ENCODE results near the gene PRDM16. TPM values are rescaled to one million over a fixed set of nuclear protein-coding genes. Genes with fewer than 3 reads are reported as not detected.

PRDM16 gene
- total and polyA plus RNA-seq, 2 of the 4 experiments (the other 2 are of a cell fraction), result 0.02 TPM; not detected in 1

- Histone ChIP-seq H3K23ac (ENCODE audit: low read depth, low read length) (no peak overlapping the region), H3K27ac (ENCODE audit: insufficient read depth, low read length) (no peak overlapping the region), H4K5ac (ENCODE audit: low read depth, low read length) (no peak overlapping the region), H3K4me3 (ENCODE audit: insufficient read depth, low read depth, low read length) (no peak overlapping the region), H3K4me1 (ENCODE audit: control insufficient read depth, insufficient read depth, low read length) (no peaks in the 10 kb centered on the region), H3K56ac (ENCODE audit: extremely low read depth, insufficient read depth, low read length) (no peak overlapping the region), H3K14ac (replicated peaks; ENCODE audit: low read depth, low read length) (no peak overlapping the region), H3K36me3 (ENCODE audit: control insufficient read depth, insufficient read depth, low read length) (no peaks in the 10 kb centered on the region), H3K18ac (ENCODE audit: low read depth, low read length) (no peak overlapping the region), H4K8ac (ENCODE audit: low read depth in 2 of 2, low read length in 2 of 2) (no peak overlapping the region), H2BK120ac (ENCODE audit: low read depth, low read length) (no peak overlapping the region), H3K9me3 (ENCODE audit: control insufficient read depth, insufficient read depth, low read length) (no peaks in the 10 kb centered on the region; the same call in 1 of the 2 replicates), H2AK5ac (ENCODE audit: low read depth, low read length) (no peak overlapping the region), H2AK9ac (replicated peaks; ENCODE audit: low read depth, low read length, poor library complexity) (no peak overlapping the region), H3K9ac (ENCODE audit: low read depth, low read length) (no peak overlapping the region), H4K20me1 (ENCODE audit: insufficient read depth, low read length) (no peaks in the 10 kb centered on the region), H3K9me1 (ENCODE audit: insufficient read depth, low read length) (no peaks in the 10 kb centered on the region), H3K79me1 (ENCODE audit: low read depth in 1 of 2, low read length in 2 of 2) (no peaks in the 10 kb centered on the region), H3K4me2 (ENCODE audit: low read depth, low read length) (no peak overlapping the region), H2BK5ac (ENCODE audit: low read depth, low read length, poor library complexity, severe bottlenecking) (no peak overlapping the region), H3K4ac (ENCODE audit: low read depth, low read length) (no peak overlapping the region), H3K27me3 (ENCODE audit: control insufficient read depth, insufficient read depth, low read length) (peaks cover 31% of the 10 kb centered on the region), H4K91ac (ENCODE audit: insufficient read depth, low read depth, low read length) (no peak overlapping the region), H2AFZ (replicated peaks; ENCODE audit: low read length, poor library complexity) (peak overlapping the region; percentile 11), H2BK20ac (ENCODE audit: low read depth, low read length) (no peak overlapping the region), H2BK15ac (ENCODE audit: low read depth, low read length) (no peak overlapping the region)
- intact Hi-C loops (cut with micrococcal nuclease) (no loop called here), in situ Hi-C loops (cut with MboI; ENCODE audit: low sequenced_read_pairs) (no loop called here), dilution Hi-C loops (cut with HindIII; ENCODE audit: low sequenced_read_pairs, unreplicated experiment) (no loop called here)
- WGBS, 2 experiments (ENCODE audit: extremely low coverage in 2 of 2, insufficient read length in 1 of 2), result 86% methylated on average over 28 of the region's 32 CpGs; no CpG with 5 or more reads in 1 of the 2 experiments
- no peak for TF ChIP-seq ELK1 (IDR thresholded peaks at IDR 0.05; ENCODE audit: borderline replicate concordance, low read depth, low read length)
- TF ChIP-seq CTCF (conservative IDR thresholded peaks at IDR 0.05; ENCODE audit: low read depth, low read length), result no peak
- no peak for TF ChIP-seq USF2 (IDR thresholded peaks at IDR 0.05; ENCODE audit: low read depth, low read length)
- no peak for TF ChIP-seq MAFK (IDR thresholded peaks at IDR 0.05; ENCODE audit: low read depth, low read length)
- no peak for TF ChIP-seq RAD21 (IDR thresholded peaks at IDR 0.05; ENCODE audit: low read length)
- TF ChIP-seq FOS (IDR thresholded peaks at IDR 0.05; ENCODE audit: low read depth, low read length), result no peak
- no peak for TF ChIP-seq MXI1 (IDR thresholded peaks at IDR 0.05; ENCODE audit: borderline replicate concordance, low read depth, low read length)
- TF ChIP-seq NFE2L2 (IDR thresholded peaks at IDR 0.05; ENCODE audit: low read depth, low read length), result no peak
- TF ChIP-seq POLR2A (IDR thresholded peaks at IDR 0.05; ENCODE audit: low read depth, low read length), result no peak
- TF ChIP-seq BHLHE40 (IDR thresholded peaks at IDR 0.05; ENCODE audit: low read depth, low read length), result no peak
- TF ChIP-seq MAZ (IDR thresholded peaks at IDR 0.05; ENCODE audit: borderline replicate concordance, low read depth, low read length), result no peak
- no peak for TF ChIP-seq RFX5 (IDR thresholded peaks at IDR 0.05; ENCODE audit: low read depth, low read length)
- TF ChIP-seq RCOR1 (IDR thresholded peaks at IDR 0.05; ENCODE audit: insufficient replicate concordance, low read length), result no peak
- no peak for TF ChIP-seq SMC3 (IDR thresholded peaks at IDR 0.05; ENCODE audit: low read depth, low read length)
- no peak for TF ChIP-seq CHD1 (IDR thresholded peaks at IDR 0.05; ENCODE audit: low read depth, low read length)
- no peak for TF ChIP-seq CEBPB (IDR thresholded peaks at IDR 0.05; ENCODE audit: low read depth, low read length)
- ATAC-seq (ENCODE audit: low read depth) (no peak), DNase-seq (no peak)
- BruUV-seq (replicated peaks), result no TSS peak
- POLR2A ChIA-PET (ENCODE audit: unreplicated experiment), result no interaction called here
- CTCF ChIA-PET, result no interaction called here
Observed at GRCh38 chr1:3360646-3361257, 291.7 kb downstream of the PRDM16 start.
